HCT116 (cell line): ENCODE results near the gene PDE6D. TPM values are rescaled to one million over a fixed set of nuclear protein-coding genes. Genes with fewer than 3 reads are reported as not detected.

Experiments
- ATAC-seq: fragments of 200-7000 bp; cut with Tn5 transposase; 2 replicates; pipeline ENCODE4 v1.9.1; 2020; ENCODE audit warnings: mild to moderate bottlenecking, moderate library complexity
- Bru-seq: library from RNA; stranded (reverse); fragments of 400-500 nt; gene quantifications from one replicate; lab custom pipeline; 2021; lab: Mats Ljungman, UMichigan
- BruChase-seq, 2 experiments: library from RNA; stranded (reverse); fragments of 400-500 nt; gene quantifications; one replicate each; lab custom pipeline; 2021; lab: Mats Ljungman, UMichigan
- BruUV-seq: library from RNA; stranded (reverse); fragments of 400-500 nt; replicated peaks from 2 replicates; lab custom pipeline; 2021; lab: Mats Ljungman, UMichigan
- CTCF ChIA-PET: fragments of 300-600 bp; sonication (Branson Sonifier 250); formaldehyde crosslinking; loops from one replicate; lab custom pipeline; 2021; ENCODE audit warnings: antibody characterized with exemption; lab: Charles Lee
- POLR2A ChIA-PET: fragments of 300-600, 350-600 bp; sonication (Branson Sonifier 250); formaldehyde crosslinking; loops from one replicate; lab custom pipeline; 2021; ENCODE audit warnings: antibody characterized with exemption; lab: Charles Lee
- RAD21 ChIA-PET, 2 experiments: fragments of 300-600 bp; sonication (Branson Sonifier 250); formaldehyde crosslinking; loops; one replicate each; lab custom pipeline; 2023; ENCODE audit warnings: low total read pairs in 2 of 2; ENCODE audit not compliant: uncharacterized antibody in 2 of 2, unreplicated experiment in 2 of 2, low non-redundant PET in 1 of 2; lab: Charles Lee
- DNase-seq: peaks from one replicate; pipeline ENCODE4 v3.0.0-alpha.2; 2010; ENCODE audit warnings: low read depth, low spot score
- H2AFZ ChIP-seq: fragments of 200-600 bp; shearing (Covaris generic), sonication (generic); 2 replicates; pipeline ENCODE4 v1.6.1; 2017; ENCODE audit warnings: low read depth, mixed run types, mixed read lengths, antibody characterized with exemption, low read length; ENCODE audit not compliant: poor library complexity, severe bottlenecking
- H3K27ac ChIP-seq: 2 replicates; pipeline ENCODE4 v1.5.1; 2012; ENCODE audit warnings: low read depth, low read length
- H3K27me3 ChIP-seq: fragments of 200-600 bp; sonication (generic); 2 replicates; pipeline ENCODE4 v1.6.1; 2016; ENCODE audit warnings: mixed run types, low read length, mixed read lengths; ENCODE audit not compliant: insufficient read depth
- H3K36me3 ChIP-seq, 2 experiments: fragments of 200-500 bp in 1 of 2; fragments of 200-600 bp in 1 of 2; sonication (Bioruptor generic) in 1 of 2; sonication (generic) in 1 of 2; 2 replicates each; pipeline versions ENCODE4 v1.5.1 to v1.6.1; 2014 to 2016; ENCODE audit warnings: low read length in 2 of 2, inconsistent platforms in 1 of 2, mixed read lengths in 1 of 2, mixed run types in 1 of 2; ENCODE audit not compliant: insufficient read depth in 2 of 2, control insufficient read depth in 1 of 2
- H3K4me1 ChIP-seq, 2 experiments: fragments of 200-600 bp in 1 of 2; sonication (generic) in 1 of 2; 2 replicates each; pipeline versions ENCODE4 v1.5.1 to v1.6.1; 2012 to 2017; ENCODE audit warnings: low read length in 2 of 2, inconsistent platforms in 1 of 2, mild to moderate bottlenecking in 1 of 2, mixed read lengths in 1 of 2, mixed run types in 1 of 2, moderate library complexity in 1 of 2; ENCODE audit not compliant: insufficient read depth in 2 of 2, control insufficient read depth in 1 of 2
- H3K4me2 ChIP-seq: fragments of 200-600 bp; sonication (generic); 2 replicates; pipeline ENCODE4 v1.6.1; 2017; ENCODE audit warnings: mixed run types, low read length, mixed read lengths
- H3K4me3 ChIP-seq, 2 experiments: fragments of 200-600 bp in 1 of 2; sonication (generic) in 1 of 2; replicated peaks in 1 of 2; 2 replicates each; pipeline ENCODE4 v1.5.1; 2011 to 2016; ENCODE audit warnings: low read length in 2 of 2, control low read depth in 1 of 2, low read depth in 1 of 2, mild to moderate bottlenecking in 1 of 2, mixed read lengths in 1 of 2, mixed run types in 1 of 2
- H3K79me2 ChIP-seq: fragments of 200-600 bp; sonication (generic); 2 replicates; pipeline ENCODE4 v1.6.1; 2017; ENCODE audit warnings: mild to moderate bottlenecking, mixed run types, low read length, moderate library complexity, mixed read lengths; ENCODE audit not compliant: insufficient read depth
- H3K9ac ChIP-seq: fragments of 200-600 bp; sonication (generic); 2 replicates; pipeline ENCODE4 v1.6.1; 2016; ENCODE audit warnings: low read length, mixed read lengths
- H3K9me2 ChIP-seq: fragments of 200-600 bp; sonication (generic), shearing (Covaris generic); 2 replicates; pipeline ENCODE4 v1.6.1; 2017; ENCODE audit warnings: mixed run types, mild to moderate bottlenecking, moderate library complexity; ENCODE audit not compliant: insufficient read depth
- H3K9me3 ChIP-seq, 2 experiments: fragments of 200-500 bp in 1 of 2; fragments of 200-600 bp in 1 of 2; sonication (Bioruptor generic) in 1 of 2; sonication (generic) in 1 of 2; 2 replicates each; pipeline ENCODE4 v1.6.1; 2014 to 2017; ENCODE audit warnings: low read length in 2 of 2, mixed read lengths in 2 of 2, inconsistent platforms in 1 of 2, low read depth in 1 of 2, mild to moderate bottlenecking in 1 of 2, mixed run types in 1 of 2, moderate library complexity in 1 of 2; ENCODE audit not compliant: control insufficient read depth in 1 of 2, insufficient read depth in 1 of 2
- H4K20me1 ChIP-seq: fragments of 200-600 bp; sonication (generic), shearing (Covaris generic); 2 replicates; pipeline ENCODE4 v1.6.1; 2017; ENCODE audit warnings: mixed run types, mild to moderate bottlenecking, moderate library complexity; ENCODE audit not compliant: insufficient read depth
- CBX3 ChIP-seq: IDR thresholded peaks from 2 replicates; pipeline ENCODE4 v1.6.1; 2012; ENCODE audit warnings: low read depth
- ELF1 ChIP-seq: IDR thresholded peaks from 2 replicates; pipeline ENCODE4 v1.6.1; 2012; ENCODE audit warnings: low read depth, borderline replicate concordance
- EZH2 ChIP-seq: fragments of 200-600 bp; sonication (generic); IDR thresholded peaks from 2 replicates; pipeline ENCODE4 v1.6.1; 2017; ENCODE audit warnings: antibody characterized with exemption, mixed run types
- FOSL1 ChIP-seq: IDR thresholded peaks from 2 replicates; pipeline ENCODE4 v1.6.1; 2012; ENCODE audit warnings: low read depth
- POLR2A ChIP-seq: IDR thresholded peaks from 2 replicates; pipeline ENCODE4 v1.7.0; 2011; ENCODE audit warnings: borderline replicate concordance; ENCODE audit not compliant: insufficient read depth, insufficient read length; ENCODE audit errors: extremely low read depth
- POLR2AphosphoS5 ChIP-seq: IDR thresholded peaks from 2 replicates; pipeline ENCODE4 v1.6.1; 2011; ENCODE audit warnings: mild to moderate bottlenecking, low read depth, low read length, moderate library complexity
- RAD21 ChIP-seq: IDR thresholded peaks from 2 replicates; pipeline ENCODE4 v1.6.1; 2012; ENCODE audit warnings: low read depth, mild to moderate bottlenecking
- REST ChIP-seq: IDR thresholded peaks from 2 replicates; pipeline ENCODE4 v1.6.1; 2012; ENCODE audit warnings: low read depth
- SIN3A ChIP-seq: IDR thresholded peaks from 2 replicates; pipeline ENCODE4 v1.6.1; 2012; ENCODE audit warnings: low read depth
- SP1 ChIP-seq: IDR thresholded peaks from 2 replicates; pipeline ENCODE4 v1.6.1; 2012; ENCODE audit warnings: low read depth
- TCF7L2 ChIP-seq: IDR thresholded peaks from 2 replicates; pipeline ENCODE4 v1.7.0; 2011; ENCODE audit warnings: borderline replicate concordance, inconsistent platforms; ENCODE audit not compliant: insufficient read depth, insufficient read length; ENCODE audit errors: extremely low read depth
- YY1 ChIP-seq: IDR thresholded peaks from 2 replicates; pipeline ENCODE4 v1.6.1; 2011; ENCODE audit warnings: low read length, low read depth, moderate library complexity, mild to moderate bottlenecking; ENCODE audit not compliant: insufficient replicate concordance; ENCODE audit errors: extremely low read depth
- ZBTB33 ChIP-seq: IDR thresholded peaks from 2 replicates; pipeline ENCODE4 v1.6.1; 2011; ENCODE audit warnings: mild to moderate bottlenecking, low read length, moderate library complexity; ENCODE audit not compliant: insufficient replicate concordance; ENCODE audit errors: extremely low read depth
- ZFX ChIP-seq: fragments of 450-650 bp; IDR thresholded peaks from 2 replicates; pipeline ENCODE4 v1.6.1; 2017
- ZNF274 ChIP-seq: fragments of 200-500 bp; sonication (Bioruptor generic); IDR thresholded peaks from 2 replicates; pipeline ENCODE4 v1.6.1; 2014; ENCODE audit warnings: mild to moderate bottlenecking, low read depth, low read length, inconsistent platforms
- intact Hi-C: fragments of 100-400 bp; cut with micrococcal nuclease; formaldehyde crosslinking; loops from 2 replicates; pipeline ENCODE4 v1.10.0; 2022
- long read RNA-seq: library from polyadenylated mRNA; unstranded; transcript quantifications from one replicate; pipeline ENCODE4 v2.0.0, GENCODE V29; 2021; ENCODE audit not compliant: unreplicated experiment
- polyA plus RNA-seq: library from polyadenylated mRNA; unstranded; fragments of >200 nt; gene quantifications from 2 replicates; pipeline ENCODE4 v1.2.1, GENCODE V29; 2012; ENCODE audit warnings: missing spikeins
- total RNA-seq: library from RNA; stranded (reverse); gene quantifications from one replicate; pipeline ENCODE4 v1.2.1, GENCODE V29; 2021; ENCODE audit not compliant: unreplicated experiment

The PDE6D gene
- total RNA-seq (26.6 TPM), Bru-seq, nascent RNA (percentile 59 among the genes with signal in this experiment), BruChase-seq, experiment 1, labeled RNA remaining after a 6-hour chase (percentile 62 among the genes with signal in this experiment), BruChase-seq, experiment 2, labeled RNA remaining after a 2-hour chase (percentile 71 among the genes with signal in this experiment)
- 20.2 and 26.9 TPM in 2 replicates for polyA plus RNA-seq
- long read RNA-seq, transcript PDE6D-201 (5 exons, 1,175 nt): major isoform, 23 of 39 reads
- long read RNA-seq, partial matches to known transcripts: 1 of 39 reads
- long read RNA-seq, other reads (novel, unspliced or antisense): 13 of 39 reads

DNA sequence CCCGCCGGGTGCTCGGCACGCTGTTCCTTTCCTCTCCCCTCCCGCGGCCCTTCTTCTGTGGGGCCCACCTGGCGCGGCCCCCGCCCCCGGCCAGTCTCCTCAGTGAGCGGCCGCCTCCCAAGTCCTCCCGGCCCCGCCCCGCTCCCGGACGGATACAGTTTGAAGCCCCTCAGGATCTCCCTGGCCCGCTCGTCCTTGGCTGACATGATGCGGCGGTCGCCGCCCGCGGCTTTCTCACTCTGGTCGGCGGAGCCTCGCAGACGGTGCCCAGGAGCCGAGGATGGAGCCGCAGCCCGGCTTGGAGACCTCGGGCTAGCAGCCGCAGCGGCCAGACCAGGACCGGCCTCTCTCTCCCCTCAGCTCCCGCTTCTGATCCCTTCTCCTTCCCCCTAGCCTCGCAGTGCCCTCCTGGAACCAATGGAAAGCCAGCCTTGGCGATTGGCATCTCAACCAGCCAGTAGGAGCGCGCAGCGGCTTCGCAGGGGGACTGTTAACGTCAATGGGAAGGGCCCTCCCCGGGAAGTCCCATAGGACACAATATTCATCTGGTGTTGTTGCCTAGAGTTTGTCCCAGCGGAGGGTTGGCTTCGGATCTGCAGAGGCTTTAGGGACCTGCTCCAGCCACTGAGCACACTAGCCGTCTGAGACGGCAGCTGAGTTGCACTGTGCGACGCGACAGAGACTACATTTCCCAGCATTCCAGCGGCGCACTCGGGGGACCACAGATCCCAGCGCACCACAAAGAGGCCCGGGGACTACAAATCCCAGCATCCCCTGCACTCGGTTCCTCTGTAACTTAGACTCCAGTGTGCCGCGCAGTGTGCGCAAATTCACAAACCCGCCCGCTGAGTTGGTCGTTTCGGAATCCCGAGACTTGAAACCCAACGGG, at the start of gene PDE6D:
PDE6D (minus strand) TSS at position 374 of the 889 bp plus-strand sequence; CDS start at position 206, 168 bp downstream.
- Histone ChIP-seq H3K9ac (peak within 1 kb of the TSS; percentile 60), H3K4me1 (peaks cover 8 to 23% of the 10 kb centered on the region in 2 experiments), H3K9me2 (no peaks in the 10 kb centered on the region), H3K9me3 (no peaks in the 10 kb centered on the region), H3K4me2 (peak within 1 kb of the TSS; percentile 77), H3K79me2 (peaks cover 18% of the 10 kb centered on the region), H3K27me3 (no peaks in the 10 kb centered on the region), H3K4me3 (peak within 1 kb of the TSS; percentile 66 to 80), H4K20me1 (no peaks in the 10 kb centered on the region), H3K36me3 (no peaks in the 10 kb centered on the region), H2AFZ (peak within 1 kb of the TSS; percentile 75), H3K27ac (peak within 1 kb of the TSS; percentile 54)
- TF ChIP-seq YY1 (peak; percentile 81), ELF1 (peak; percentile 79), FOSL1 (no peak), ZFX (peak; percentile 42; the same call in 1 of the 2 replicates), REST (no peak), ZBTB33 (no peak), CBX3 (no peak), POLR2AphosphoS5 (peak; percentile 85), SP1 (peak; percentile 99), POLR2A (peak; percentile 40), SIN3A (peak; percentile 82; the same call in 1 of the 2 replicates), EZH2 (no peak), TCF7L2 (peak; percentile 68), RAD21 (no peak), ZNF274 (no peak)
- intact Hi-C loops: no loop called here
- BruUV-seq: no TSS peak
- RAD21 ChIA-PET: interaction anchor here in 1 of 2 experiments (0.6 kb wide), 1 partner anchor 108 kb away, joined by 3 read pairs; no protein-coding TSS in a partner anchor
- POLR2A ChIA-PET: no interaction called here
- CTCF ChIA-PET: no interaction called here
- peak; percentile 95 for ATAC-seq
- peak; percentile 98 for DNase-seq
